GM18526 (cell line): ENCODE measurements around the gene SERPINH1.

Source experiments
- POLR2A ChIP-seq: IDR thresholded peaks from 3 replicates; pipeline ENCODE4 v1.6.1; 2011; ENCODE audit not compliant: insufficient read length; ENCODE audit errors: extremely low read depth

SERPINH1 gene

DNA sequence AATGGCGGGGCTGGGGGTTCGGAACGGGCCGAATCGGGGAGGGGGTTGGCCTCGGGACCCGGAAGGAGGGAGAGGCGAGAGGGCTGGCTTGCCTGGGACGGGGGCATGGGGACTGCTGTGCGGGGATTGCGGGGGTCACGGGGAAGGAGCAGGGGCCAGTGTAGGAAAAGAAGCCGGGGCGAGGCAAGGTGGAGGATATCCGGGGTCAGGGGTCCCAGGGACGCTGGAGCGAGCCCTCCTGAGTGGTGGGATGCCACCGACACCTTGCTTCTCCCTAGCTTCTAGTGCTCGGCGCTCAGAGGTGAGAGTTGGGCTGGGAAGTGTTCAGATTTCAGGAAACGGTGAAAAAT, 35.9 kb upstream of the SERPINH1 start:
- no peak for TF ChIP-seq POLR2A

DNA sequence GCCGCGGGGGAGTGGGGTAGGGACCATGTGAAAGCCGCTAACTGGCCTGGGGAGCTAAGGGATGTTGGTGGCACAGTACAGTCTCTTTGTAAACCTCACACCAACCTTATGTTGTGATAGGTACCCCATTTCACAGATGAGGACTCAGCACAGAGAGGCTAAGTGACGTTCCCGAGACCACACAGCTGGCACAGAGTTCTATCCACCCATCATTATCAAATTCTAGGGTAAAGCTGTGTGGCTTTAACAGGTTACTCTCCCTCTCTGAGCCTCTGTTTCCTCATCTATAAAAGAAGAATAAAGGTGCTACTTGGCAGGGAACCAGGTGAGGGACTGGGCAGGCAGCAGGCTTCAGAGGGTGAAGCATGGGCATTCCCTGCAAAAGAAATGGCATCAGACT, 34.9 kb upstream of the SERPINH1 start:
- TF ChIP-seq POLR2A, result no peak

DNA sequence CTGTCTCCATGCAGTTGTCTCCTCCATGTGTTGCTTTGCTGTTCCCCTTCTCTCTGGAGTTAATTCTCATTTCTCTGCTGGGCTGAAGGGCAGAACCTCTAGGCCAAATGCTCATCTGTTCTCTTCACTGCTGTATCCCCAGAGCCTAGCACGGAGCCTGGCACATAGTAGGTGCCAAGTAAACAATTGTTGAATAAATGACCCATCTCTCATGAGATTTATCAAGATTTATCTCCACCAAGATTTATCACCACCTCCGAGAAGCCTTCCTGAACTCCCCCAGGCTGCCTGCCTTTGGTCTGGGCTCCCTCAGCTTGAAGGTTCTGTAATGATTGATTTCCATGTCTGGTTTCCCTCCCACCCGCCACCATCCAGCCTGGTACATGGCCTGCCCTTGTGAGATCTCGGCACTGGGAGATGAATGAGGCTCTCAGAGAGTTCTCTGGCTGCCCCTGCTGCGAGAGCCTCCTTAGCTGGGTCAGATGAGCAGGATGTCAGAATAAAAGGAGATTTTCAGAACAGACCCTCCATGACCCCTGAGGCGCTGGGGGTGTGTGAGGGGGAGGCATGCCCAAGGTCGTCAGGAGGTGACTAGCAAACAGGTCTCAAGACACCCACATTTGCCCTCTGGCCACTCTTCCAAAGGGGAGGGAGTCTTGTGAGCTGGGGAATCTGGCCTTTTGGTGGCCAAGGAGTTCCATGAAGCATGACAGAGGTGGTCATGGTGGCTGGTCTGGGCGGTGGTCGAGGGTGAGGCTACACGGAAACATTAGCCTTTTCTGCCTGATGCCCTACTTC, 33.9 kb upstream of the SERPINH1 start:
- no peak for TF ChIP-seq POLR2A

DNA sequence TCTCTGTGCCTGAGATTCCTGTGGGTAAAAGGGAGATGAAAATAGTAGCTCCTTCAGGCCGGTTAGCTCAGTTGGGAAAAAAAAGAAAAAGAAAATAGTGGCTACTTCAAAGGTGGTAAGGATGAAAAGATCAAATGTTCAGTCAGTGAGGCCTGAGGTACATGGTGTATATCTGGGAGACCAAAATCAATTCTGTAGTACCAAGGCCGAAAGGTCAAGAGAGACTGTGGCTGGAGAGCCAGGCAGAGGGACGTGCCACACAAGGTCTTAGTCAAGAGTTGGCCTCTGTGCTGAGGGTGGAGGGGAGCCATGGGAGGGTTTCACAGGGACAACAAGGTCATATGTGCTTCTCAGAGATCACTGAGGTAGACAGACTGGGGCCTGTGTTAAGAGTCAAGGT, 31.5 kb upstream of the SERPINH1 start:
- no peak for TF ChIP-seq POLR2A

DNA sequence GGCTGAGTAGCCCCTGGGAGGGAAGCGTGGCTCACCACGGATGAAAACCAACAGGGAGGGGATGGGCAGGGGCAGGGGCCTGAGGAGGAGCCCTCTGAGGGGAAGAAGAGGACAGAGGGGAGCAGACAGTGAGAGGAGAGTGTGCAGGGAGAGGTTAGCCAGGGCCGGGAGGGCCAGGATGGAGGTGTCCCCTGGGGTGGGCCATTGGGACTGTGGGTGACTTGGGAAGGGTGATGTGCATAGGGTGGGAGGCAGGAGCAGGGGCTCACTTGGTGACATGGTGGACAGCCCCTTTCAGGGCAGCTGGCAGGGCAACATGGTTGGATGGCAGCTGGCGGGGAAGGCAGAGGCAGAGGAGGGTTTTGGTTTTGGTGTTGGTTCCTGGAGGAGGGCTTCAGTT, 30.7 kb upstream of the SERPINH1 start:
- no peak for TF ChIP-seq POLR2A

DNA sequence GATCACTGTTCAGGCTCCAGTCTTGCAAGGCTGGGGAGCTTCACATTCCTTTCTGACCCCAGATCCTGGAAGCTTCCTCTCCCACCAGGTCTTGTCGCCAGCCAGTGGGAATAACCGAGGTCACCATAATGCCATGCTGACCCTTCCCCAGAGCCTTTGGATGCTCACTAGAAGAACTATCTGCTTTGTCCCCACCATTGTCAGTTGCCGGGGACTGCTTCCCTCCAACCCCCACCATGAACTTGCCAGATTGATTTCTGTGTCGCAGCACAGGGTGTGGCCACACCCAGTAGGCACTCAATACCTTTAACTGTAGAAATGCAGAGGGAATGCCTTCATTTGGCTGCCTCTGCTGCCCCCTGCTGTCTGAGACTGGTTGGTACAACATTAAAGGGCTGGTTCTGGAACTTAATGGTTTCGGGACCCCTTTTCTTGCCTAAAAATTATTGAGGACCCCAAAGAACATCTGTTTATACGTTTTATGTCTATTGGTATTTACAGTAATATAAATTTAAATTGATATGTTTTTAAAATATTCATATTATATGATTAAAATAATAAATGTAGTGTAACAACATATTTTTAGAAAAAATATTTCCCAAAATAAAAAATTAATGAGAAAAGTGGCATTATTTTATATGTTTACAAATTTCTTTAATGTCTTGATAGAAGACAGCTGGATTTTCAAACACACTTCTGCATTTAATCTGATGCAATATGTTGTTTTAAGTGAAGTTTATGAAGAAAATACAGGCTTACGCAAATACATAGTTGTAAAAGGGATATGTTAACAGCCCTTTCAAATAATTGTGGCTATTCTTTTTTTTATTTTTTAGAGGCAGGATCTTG, 29.6 kb upstream of the SERPINH1 start:
- TF ChIP-seq POLR2A, result no peak

DNA sequence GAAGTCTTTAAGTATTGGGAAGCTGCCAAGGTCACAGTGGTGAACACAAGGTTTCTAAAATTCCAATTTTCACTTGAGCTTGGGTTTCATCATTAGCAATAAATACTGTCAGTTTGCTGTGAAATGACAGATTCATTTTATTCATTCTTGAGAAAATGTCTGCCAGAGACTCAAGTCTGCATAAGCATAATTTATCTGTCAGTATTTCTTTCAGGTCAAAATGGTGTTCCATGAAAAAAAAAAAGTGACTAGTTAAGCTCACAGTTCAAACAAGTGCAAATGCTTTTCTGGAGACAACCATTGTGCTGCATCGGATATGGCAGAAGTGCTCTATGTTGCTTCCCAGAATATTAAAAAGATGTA, 28.2 kb upstream of the SERPINH1 start:
- TF ChIP-seq POLR2A, result no peak

DNA sequence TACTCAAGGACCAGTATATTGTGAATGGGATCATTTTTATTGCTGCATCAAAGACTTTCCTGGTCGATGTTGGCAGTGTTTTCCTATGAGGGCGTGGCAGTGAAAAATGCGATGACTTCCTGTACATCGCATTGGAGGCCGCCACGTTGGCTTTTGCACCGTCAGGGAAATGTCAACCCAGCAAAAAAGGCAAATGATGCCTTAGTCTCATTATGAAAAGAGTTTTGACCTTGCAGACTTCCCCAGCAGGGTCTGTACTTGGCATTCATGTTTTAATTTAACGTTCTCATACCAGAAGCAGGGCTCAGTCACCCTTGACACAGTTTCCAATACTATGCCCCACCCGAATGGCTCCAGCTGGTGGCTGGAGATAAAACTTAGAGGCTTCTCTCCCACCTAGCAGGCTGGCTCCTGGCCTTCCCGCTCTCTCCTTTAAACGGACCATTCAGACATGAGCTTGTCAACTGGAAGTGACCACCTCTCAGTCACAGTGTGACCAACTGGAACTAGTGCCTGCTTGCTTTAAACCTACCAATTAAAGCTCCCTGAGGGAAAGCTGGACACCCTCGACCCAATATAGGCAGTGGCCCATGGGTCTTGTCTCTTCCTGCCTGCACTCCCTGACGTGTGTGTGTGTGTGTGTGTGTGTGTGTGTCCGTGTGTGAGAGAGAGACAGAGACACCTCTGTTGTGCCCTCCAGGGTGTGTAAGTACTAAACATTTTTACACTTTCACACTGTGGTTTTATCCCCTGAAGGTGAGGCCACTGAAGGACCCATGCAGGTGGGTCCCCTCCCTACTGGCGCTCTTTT, 27.6 kb upstream of the SERPINH1 start:
- no peak for TF ChIP-seq POLR2A

DNA sequence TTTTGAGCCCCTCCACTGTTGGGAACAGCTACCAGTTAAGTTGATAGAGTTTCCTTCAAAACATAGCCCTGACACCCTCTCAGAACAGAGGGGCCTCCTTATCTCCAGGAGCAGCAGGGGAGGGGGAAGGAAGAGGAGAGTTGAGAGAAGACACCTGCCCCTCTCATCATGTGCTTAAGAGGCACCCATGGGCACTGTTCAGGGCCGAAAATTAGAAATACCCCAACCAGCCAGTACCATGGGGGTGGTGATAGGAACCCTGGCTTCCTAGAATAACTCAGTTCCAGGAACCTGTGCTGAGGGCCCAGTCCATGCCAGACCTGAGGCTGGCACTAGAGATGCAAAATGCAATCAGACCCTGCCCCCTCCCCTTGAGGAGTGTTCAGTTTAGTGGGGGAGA, 27.0 kb upstream of the SERPINH1 start:
- TF ChIP-seq POLR2A, result no peak

DNA sequence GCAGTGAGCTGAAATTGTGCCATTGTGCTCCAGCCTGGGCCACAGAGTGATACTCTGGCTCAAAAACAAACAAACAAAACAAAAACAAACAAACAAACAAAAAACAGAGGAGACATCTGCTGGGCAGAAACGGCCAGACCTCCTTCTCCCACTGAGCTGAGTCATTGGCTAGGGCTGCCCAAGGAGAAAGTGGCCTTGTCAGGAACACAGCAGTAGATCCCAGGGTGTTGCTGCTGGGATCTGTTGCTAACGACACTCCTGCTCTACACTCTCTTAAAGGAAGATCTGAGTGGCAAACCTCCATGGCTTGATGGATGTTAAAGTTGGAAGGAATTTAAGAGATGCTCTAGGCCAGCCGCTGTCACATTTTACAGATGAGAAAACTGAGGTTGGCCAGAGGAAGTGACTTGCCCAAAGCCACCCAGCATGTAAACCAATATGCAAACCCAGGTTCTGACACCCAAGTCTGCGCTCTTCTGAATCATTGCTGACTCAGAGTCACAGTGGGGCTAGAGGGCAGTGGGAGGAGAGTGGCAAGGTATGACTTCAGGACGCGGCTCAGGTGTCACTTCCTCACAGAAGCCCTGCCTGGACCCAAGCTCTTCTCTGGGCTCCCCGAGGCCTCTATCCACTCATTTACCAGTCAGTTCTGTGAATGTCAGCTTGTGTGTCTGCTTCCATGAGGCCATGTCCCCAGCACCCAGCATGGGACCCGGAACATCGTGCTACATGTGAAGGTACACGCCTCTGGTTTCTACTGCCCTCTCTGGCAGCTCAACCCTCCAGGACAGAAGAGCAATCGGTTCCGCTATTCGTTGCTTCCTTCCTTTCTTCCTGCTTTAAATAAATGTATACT, 25.0 kb upstream of the SERPINH1 start:
- peak; percentile 27 for TF ChIP-seq POLR2A

DNA sequence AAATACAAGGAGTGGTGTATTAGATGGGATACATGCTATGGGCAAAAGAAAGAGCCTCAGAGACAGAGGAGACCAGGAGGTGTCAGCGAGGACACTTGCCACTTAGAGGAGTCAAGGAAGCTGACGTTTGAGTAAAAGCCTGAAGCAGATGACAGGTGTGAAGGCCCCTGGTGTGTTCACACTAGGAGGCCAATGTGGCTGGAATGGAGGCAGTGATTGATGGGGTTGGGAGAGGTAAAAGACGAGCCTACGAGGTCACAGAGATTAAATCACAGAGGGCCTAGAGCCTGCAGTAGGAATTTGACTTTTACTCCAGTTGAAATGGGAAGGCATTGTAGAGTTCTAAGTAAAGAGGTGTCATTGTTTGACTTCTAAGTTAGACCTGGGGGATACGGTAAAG, 24.3 kb upstream of the SERPINH1 start:
- TF ChIP-seq POLR2A, result no peak

DNA sequence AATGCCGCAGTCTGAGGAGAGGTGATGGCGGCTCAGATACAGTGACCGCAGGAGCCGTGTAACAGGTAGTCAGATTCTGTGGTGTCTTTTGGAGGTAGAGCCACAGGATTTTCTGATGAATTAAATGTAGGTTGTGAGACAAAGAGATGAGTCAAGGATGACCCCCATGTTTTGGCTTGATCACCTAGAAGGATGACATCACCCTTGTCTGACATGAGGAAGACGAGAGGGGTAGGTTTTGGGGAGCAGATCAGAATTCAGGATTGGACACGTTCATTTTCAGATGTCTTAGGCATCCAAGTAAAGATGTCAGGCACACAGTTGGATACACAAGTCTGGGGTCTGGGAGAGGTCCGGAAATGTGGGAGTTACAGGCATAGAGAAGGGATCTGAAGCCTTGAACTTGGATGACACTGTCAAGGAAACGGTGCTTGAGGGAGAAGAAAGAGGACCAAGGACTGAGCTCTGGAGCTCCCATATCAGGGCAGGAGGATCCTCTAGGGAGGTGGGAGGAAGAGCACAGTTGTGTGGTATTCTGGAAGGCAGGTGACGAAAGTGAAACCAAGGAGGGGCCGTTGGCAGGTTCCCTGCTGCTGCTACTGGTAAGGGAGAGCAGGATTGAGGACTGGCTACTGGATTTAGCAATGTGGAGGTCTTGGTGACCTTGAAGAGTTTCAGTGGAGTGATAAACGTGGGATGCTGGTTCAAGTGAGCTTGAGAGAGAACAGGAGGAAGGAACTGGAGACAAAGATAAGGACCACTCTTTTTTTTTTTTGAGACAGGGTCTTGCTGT, 23.7 kb upstream of the SERPINH1 start:
- TF ChIP-seq POLR2A, result no peak

DNA sequence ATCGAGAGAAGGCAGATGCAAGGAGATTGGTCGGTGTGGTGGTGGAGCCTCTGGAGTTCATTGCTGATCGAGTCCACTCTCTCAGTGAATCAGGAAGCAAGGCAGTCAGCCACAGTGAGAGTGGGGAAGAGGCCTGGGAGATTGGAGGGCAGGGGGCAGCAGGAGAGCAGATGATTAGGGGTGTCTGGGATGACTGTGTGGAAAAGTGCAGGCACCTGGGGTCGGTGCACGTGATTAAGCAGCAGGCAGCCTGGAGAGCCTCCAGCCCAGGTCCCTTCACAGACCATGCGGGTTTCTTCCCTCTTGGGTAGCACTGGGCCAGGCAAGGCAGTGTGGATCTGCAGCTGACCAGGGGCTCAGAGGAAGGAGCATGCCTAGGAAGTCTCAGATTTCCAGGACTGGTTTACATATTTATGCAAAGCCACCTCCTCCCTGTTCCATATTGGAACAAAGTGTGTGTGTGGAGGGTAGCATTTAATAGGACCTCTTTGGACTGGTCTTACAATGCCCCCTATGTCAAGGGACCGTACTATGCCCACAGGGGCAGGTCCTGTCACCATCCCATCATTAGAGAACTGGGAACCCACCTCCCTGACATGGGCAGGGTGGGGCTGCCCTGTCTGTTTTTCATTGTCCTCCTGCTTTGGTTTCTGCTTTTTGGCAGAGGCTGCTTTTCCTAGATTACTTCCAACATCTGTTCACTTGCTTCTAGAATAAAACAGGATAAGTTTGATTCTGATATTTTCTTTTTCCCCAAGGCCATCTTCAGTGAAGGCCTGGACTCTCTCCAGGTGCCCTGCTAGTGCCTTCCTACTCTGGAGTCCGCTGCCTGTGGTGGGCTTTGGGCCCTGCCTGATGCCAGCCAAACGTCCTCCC, 22.4 kb upstream of the SERPINH1 start:
- TF ChIP-seq POLR2A, result no peak
